ENCODE results near the gene IL2RA. TPM values are rescaled to one million over a fixed set of nuclear protein-coding genes. Genes with fewer than 3 reads are reported as not detected.
"Not testable (repeated sequence)": the region's sequence is repeated elsewhere in the genome, so short reads cannot be mapped to it uniquely, and the experiment has no call there.

Gene IL2RA
- total RNA-seq, 4 donors from 2014 or later, result 0.70 to 16.5 (median 1.9) TPM

GRCh38 chr10:5968037-5968680 is 94.0 kb downstream of the IL2RA start:
- TF ChIP-seq CTCF (IDR thresholded peaks at IDR 0.05) (no peak), POLR2A (IDR thresholded peaks at IDR 0.05) (no peak)
- Histone ChIP-seq H3K4me3 (no peak overlapping the region), H3K36me3 (peaks cover 0 to 25% (median 0%) of the 10 kb centered on the region in 3 donors), H3K27me3 (no peaks in the 10 kb centered on the region), H3K9me3 (no peaks in the 10 kb centered on the region), H3K27ac (no peak overlapping the region), H3K4me1 (peaks cover 0 to 10% (median 2%) of the 10 kb centered on the region in 4 donors)
- peak in 1 of 3 donors; percentile 32 for DNase-seq

GRCh38 chr10:5965266-5965665 is 96.9 kb downstream of the IL2RA start:
- H3K36me3 ChIP-seq, result peaks cover 0 to 47% (median 0%) of the 10 kb centered on the region in 3 donors
- H3K4me1 ChIP-seq, result no peaks in the 10 kb centered on the region
- no peaks in the 10 kb centered on the region for H3K9me3 ChIP-seq
- DNase-seq, result peak in 1 of 3 donors; percentile 46
- no peaks in the 10 kb centered on the region for H3K27me3 ChIP-seq
- TF ChIP-seq POLR2A (IDR thresholded peaks at IDR 0.05) (no peak), CTCF (IDR thresholded peaks at IDR 0.05) (no peak)
- no peak overlapping the region for H3K4me3 ChIP-seq
- no peak overlapping the region for H3K27ac ChIP-seq

- no peak overlapping the region for H3K27ac ChIP-seq
Measured at GRCh38 chr10:5964736-5965135, 97.4 kb downstream of the IL2RA start.

GRCh38 chr10:5963591-5963990 is 98.6 kb downstream of the IL2RA start:
- peak in 1 of 3 donors; percentile 22 for DNase-seq

More at GRCh38 chr10:5964736-5965135, 97.4 kb downstream of the IL2RA start:
- Histone ChIP-seq H3K4me1 (no peaks in the 10 kb centered on the region), H3K27me3 (no peaks in the 10 kb centered on the region), H3K4me3 (no peak overlapping the region), H3K36me3 (peaks cover 0 to 53% (median 0%) of the 10 kb centered on the region in 3 donors), H3K9me3 (no peaks in the 10 kb centered on the region)
- DNase-seq, result peak in 1 of 3 donors; percentile 37
- TF ChIP-seq CTCF (IDR thresholded peaks at IDR 0.05), result no peak
- no peak for TF ChIP-seq POLR2A (IDR thresholded peaks at IDR 0.05)

GRCh38 chr10:5963071-5963470 is 99.1 kb downstream of the IL2RA start:
- no peaks in the 10 kb centered on the region for H3K9me3 ChIP-seq
- DNase-seq, result peak in 1 of 3 donors; percentile 39
- no peak for TF ChIP-seq POLR2A (IDR thresholded peaks at IDR 0.05)
- TF ChIP-seq CTCF (IDR thresholded peaks at IDR 0.05), result no peak
- no peaks in the 10 kb centered on the region for H3K4me1 ChIP-seq
- H3K27me3 ChIP-seq, result no peaks in the 10 kb centered on the region
- peaks cover 0 to 69% (median 0%) of the 10 kb centered on the region in 3 donors for H3K36me3 ChIP-seq
- H3K27ac ChIP-seq, result no peak overlapping the region
- H3K4me3 ChIP-seq, result no peak overlapping the region

More at GRCh38 chr10:5963591-5963990, 98.6 kb downstream of the IL2RA start:
- H3K36me3 ChIP-seq, result peaks cover 0 to 64% (median 0%) of the 10 kb centered on the region in 3 donors
- H3K4me1 ChIP-seq, result no peaks in the 10 kb centered on the region
- no peak overlapping the region for H3K4me3 ChIP-seq
- no peak overlapping the region for H3K27ac ChIP-seq
- TF ChIP-seq CTCF (IDR thresholded peaks at IDR 0.05), result no peak
- TF ChIP-seq POLR2A (IDR thresholded peaks at IDR 0.05), result no peak
- H3K9me3 ChIP-seq, result no peaks in the 10 kb centered on the region
- H3K27me3 ChIP-seq, result no peaks in the 10 kb centered on the region

GRCh38 chr10:5962358-5962940 is 99.7 kb downstream of the IL2RA start:
- not testable (repeated sequence) for H3K4me1 ChIP-seq, H3K9me3 ChIP-seq, H3K4me3 ChIP-seq, H3K27ac ChIP-seq, H3K27me3 ChIP-seq
- peaks cover 0 to 71% (median 0%) of the 10 kb centered on the region in 3 donors for H3K36me3 ChIP-seq
- DNase-seq, result peak in 1 of 3 donors; percentile 36

All from Peyer's patch (tissue), 4 donors.